ENCODE results near the gene ARID1B. TPM values are rescaled to one million over a fixed set of nuclear protein-coding genes. Genes with fewer than 3 reads are reported as not detected.
A peak's percentile ranks its signal among the peaks of the same experiment; 100 is the strongest.

ARID1B gene
- total RNA-seq, 2 donors from 2014 or later = 79.3 to 84.6 TPM

GRCh38 chr6:157184202-157185015 lies 407.2 kb downstream of the ARID1B start:
- intact Hi-C loops (cut with DNase I) = loop anchor here (5.0 to 10.0 kb wide), 4 partner anchors 140 to 1647 kb away; no protein-coding TSS in a partner anchor

GRCh38 chr6:157185171-157185570 lies 408.0 kb downstream of the ARID1B start:
- intact Hi-C loops (cut with DNase I) = loop anchor here (5.0 to 10.0 kb wide), 4 partner anchors 140 to 1648 kb away; no protein-coding TSS in a partner anchor
- no peak for DNase-seq (ENCODE audit: low spot score)

More at GRCh38 chr6:157184202-157185015, 407.2 kb downstream of the ARID1B start:
- DNase-seq (ENCODE audit: low spot score) = peak; percentile 88

GRCh38 chr6:157185986-157186385 lies 408.8 kb downstream of the ARID1B start:
- intact Hi-C loops (cut with DNase I) = loop anchor here (5.0 to 10.0 kb wide), 4 partner anchors 141 to 1649 kb away; no protein-coding TSS in a partner anchor
- no peak for DNase-seq (ENCODE audit: low spot score)

GRCh38 chr6:157186785-157187181 lies 409.6 kb downstream of the ARID1B start:
- DNase-seq (ENCODE audit: low spot score) = no peak
- intact Hi-C loops (cut with DNase I) = loop anchor here (5.0 to 10.0 kb wide), 4 partner anchors 142 to 1649 kb away; no protein-coding TSS in a partner anchor

GRCh38 chr6:157187182-157188083 lies 410.3 kb downstream of the ARID1B start:
- intact Hi-C loops (cut with DNase I) = loop anchor here (5.0 to 10.0 kb wide), 4 partner anchors 143 to 1650 kb away; no protein-coding TSS in a partner anchor

GRCh38 chr6:157188213-157188612 lies 411.0 kb downstream of the ARID1B start:
- DNase-seq (ENCODE audit: low spot score) = no peak
- intact Hi-C loops (cut with DNase I) = loop anchor here (5.0 to 10.0 kb wide), 4 partner anchors 143 to 1651 kb away; no protein-coding TSS in a partner anchor

More at GRCh38 chr6:157187182-157188083, 410.3 kb downstream of the ARID1B start:
- DNase-seq (ENCODE audit: low spot score) = no peak

- intact Hi-C loops (cut with DNase I) = no loop called here
Measured at GRCh38 chr6:157193443-157193996, 416.3 kb downstream of the ARID1B start.

GRCh38 chr6:157194110-157194509 lies 416.9 kb downstream of the ARID1B start:
- intact Hi-C loops (cut with DNase I) = no loop called here
- DNase-seq (ENCODE audit: low spot score) = no peak

More at GRCh38 chr6:157193443-157193996, 416.3 kb downstream of the ARID1B start:
- DNase-seq (ENCODE audit: low spot score) = no peak

- intact Hi-C loops (cut with DNase I) = no loop called here
Measured at GRCh38 chr6:157194643-157195042, 417.5 kb downstream of the ARID1B start.

GRCh38 chr6:157196391-157196790 lies 419.2 kb downstream of the ARID1B start:
- intact Hi-C loops (cut with DNase I) = no loop called here
- no peak for DNase-seq (ENCODE audit: low spot score)

More at GRCh38 chr6:157194643-157195042, 417.5 kb downstream of the ARID1B start:
- no peak for DNase-seq (ENCODE audit: low spot score)

- DNase-seq (ENCODE audit: low spot score) = no peak
Measured at GRCh38 chr6:157198425-157199279, 421.5 kb downstream of the ARID1B start.

GRCh38 chr6:157200117-157200516 lies 422.9 kb downstream of the ARID1B start:
- DNase-seq (ENCODE audit: low spot score) = no peak
- intact Hi-C loops (cut with DNase I) = no loop called here

More at GRCh38 chr6:157198425-157199279, 421.5 kb downstream of the ARID1B start:
- intact Hi-C loops (cut with DNase I) = no loop called here

- DNase-seq (ENCODE audit: low spot score) = no peak
- intact Hi-C loops (cut with DNase I) = no loop called here
Measured at GRCh38 chr6:157200611-157201010, 423.4 kb downstream of the ARID1B start.

GRCh38 chr6:157201083-157201482 lies 423.9 kb downstream of the ARID1B start:
- DNase-seq (ENCODE audit: low spot score) = no peak
- intact Hi-C loops (cut with DNase I) = no loop called here

GRCh38 chr6:157203312-157203744 lies 426.1 kb downstream of the ARID1B start:
- DNase-seq (ENCODE audit: low spot score) = no peak
- intact Hi-C loops (cut with DNase I) = no loop called here

GRCh38 chr6:157203764-157204163 lies 426.6 kb downstream of the ARID1B start:
- intact Hi-C loops (cut with DNase I) = no loop called here
- DNase-seq (ENCODE audit: low spot score) = no peak

GRCh38 chr6:157205473-157206358 lies 428.5 kb downstream of the ARID1B start:
- intact Hi-C loops (cut with DNase I) = no loop called here
- no peak for DNase-seq (ENCODE audit: low spot score)

Measured in posterior vena cava (tissue), 2 donors.